Umbilical cord (tissue), 2 donors: ENCODE data around the gene CXCL17. TPM values are rescaled to one million over a fixed set of nuclear protein-coding genes. Genes with fewer than 3 reads are reported as not detected.
A peak's percentile ranks its signal among the peaks of the same experiment; 100 is the strongest.
"Not testable (repeated sequence)": the region's sequence is repeated elsewhere in the genome, so short reads cannot be mapped to it uniquely, and the experiment has no call there.

ENCODE experiments used
- DNase-seq: peaks from one replicate; pipeline ENCODE4 v3.0.0-alpha.2; 2015; ENCODE audit warnings: low spot score
- total RNA-seq: library from RNA; depleted of rRNA; stranded (reverse); fragments of >200 nt; gene quantifications from one replicate; pipeline ENCODE4 v1.2.3, GENCODE V29; 2014; ENCODE audit warnings: low replicate concordance; ENCODE audit not compliant: insufficient read depth

Gene CXCL17
- total RNA-seq, 1 donor from 2014 or later: not detected

- DNase-seq: peak; percentile 45
These were observed 23.9 kb upstream of the CXCL17 start for GRCh38 chr19:42466521-42467182.

GRCh38 chr19:42465827-42466280, 23.1 kb upstream of the CXCL17 start:
- DNase-seq: no peak

- no peak for DNase-seq
These were observed 19.1 kb upstream of the CXCL17 start for GRCh38 chr19:42461700-42462324.

- DNase-seq: not testable (repeated sequence)
These were observed 18.5 kb upstream of the CXCL17 start for GRCh38 chr19:42461231-42461630.

- DNase-seq: no peak
These were observed 17.2 kb upstream of the CXCL17 start for GRCh38 chr19:42459926-42460325.

- no peak for DNase-seq
These were observed 12.9 kb upstream of the CXCL17 start for GRCh38 chr19:42455621-42456081.

GRCh38 chr19:42455086-42455485, 12.3 kb upstream of the CXCL17 start:
- no peak for DNase-seq

GRCh38 chr19:42452590-42452989, 9.8 kb upstream of the CXCL17 start:
- no peak for DNase-seq

GRCh38 chr19:42450314-42450934, 7.7 kb upstream of the CXCL17 start:
- DNase-seq: peak; percentile 68

GRCh38 chr19:42448306-42448705, 5.6 kb upstream of the CXCL17 start:
- not testable (repeated sequence) for DNase-seq

- no peak for DNase-seq
These were observed 3.2 kb upstream of the CXCL17 start for GRCh38 chr19:42445948-42446347.

GRCh38 chr19:42443944-42444398, 1.2 kb upstream of the CXCL17 start:
- DNase-seq: no peak

GRCh38 chr19:42441049-42441445, 1.7 kb downstream of the CXCL17 start:
- DNase-seq: peak; percentile 26

- DNase-seq: peak; percentile 53
These were observed 2.2 kb downstream of the CXCL17 start for GRCh38 chr19:42440357-42441048.

GRCh38 chr19:42436006-42436405, 6.7 kb downstream of the CXCL17 start:
- DNase-seq: no peak

GRCh38 chr19:42435316-42435715, 7.4 kb downstream of the CXCL17 start:
- DNase-seq: no peak

- peak; percentile 53 for DNase-seq
These were observed 9.1 kb downstream of the CXCL17 start for GRCh38 chr19:42433503-42434260.

GRCh38 chr19:42431486-42431885, 11.3 kb downstream of the CXCL17 start:
- no peak for DNase-seq

- DNase-seq: no peak
These were observed 14.1 kb downstream of the CXCL17 start for GRCh38 chr19:42428676-42429075.

GRCh38 chr19:42427313-42427712, 15.4 kb downstream of the CXCL17 start, which contains the start of gene LIPE:
Gene LIPE, minus strand, starts transcription at chr19:42427388. Its CDS starts 239 bp downstream, at chr19:42427149.
- DNase-seq: peak; percentile 93

GRCh38 chr19:42426643-42427042, 16.1 kb downstream of the CXCL17 start:
- no peak for DNase-seq
